ENCODE data around the gene DNAH7.
"Not testable (repeated sequence)": the region's sequence is repeated elsewhere in the genome, so short reads cannot be mapped to it uniquely, and the experiment has no call there.

The DNAH7 gene

DNA sequence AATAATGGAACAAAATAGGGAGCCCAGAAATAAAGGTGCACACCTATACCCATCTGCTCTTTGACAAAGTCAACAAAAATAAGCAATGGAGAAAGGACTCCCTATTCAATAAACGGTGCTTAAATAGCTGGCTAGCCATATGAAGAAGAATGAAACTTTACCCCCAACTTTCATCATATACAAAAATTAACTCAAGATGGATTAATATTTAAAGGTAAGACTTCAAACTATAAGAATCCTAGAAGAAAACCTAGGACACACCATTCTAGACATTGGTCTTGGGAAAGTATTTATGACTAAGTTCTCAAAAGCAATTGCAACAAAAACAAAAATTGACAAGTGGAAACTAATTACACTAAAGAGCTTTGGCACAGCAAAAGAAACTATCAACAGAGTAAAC is 139.1 kb downstream of the DNAH7 start:
- POLR2A ChIA-PET (ENCODE audit: low non-redundant PET), result no interaction called here
- no peak for DNase-seq (ENCODE audit: low spot score)
- H3K27ac ChIP-seq, result no peak overlapping the region
- CTCF ChIA-PET, result no interaction called here
- TF ChIP-seq, protein P1, sequence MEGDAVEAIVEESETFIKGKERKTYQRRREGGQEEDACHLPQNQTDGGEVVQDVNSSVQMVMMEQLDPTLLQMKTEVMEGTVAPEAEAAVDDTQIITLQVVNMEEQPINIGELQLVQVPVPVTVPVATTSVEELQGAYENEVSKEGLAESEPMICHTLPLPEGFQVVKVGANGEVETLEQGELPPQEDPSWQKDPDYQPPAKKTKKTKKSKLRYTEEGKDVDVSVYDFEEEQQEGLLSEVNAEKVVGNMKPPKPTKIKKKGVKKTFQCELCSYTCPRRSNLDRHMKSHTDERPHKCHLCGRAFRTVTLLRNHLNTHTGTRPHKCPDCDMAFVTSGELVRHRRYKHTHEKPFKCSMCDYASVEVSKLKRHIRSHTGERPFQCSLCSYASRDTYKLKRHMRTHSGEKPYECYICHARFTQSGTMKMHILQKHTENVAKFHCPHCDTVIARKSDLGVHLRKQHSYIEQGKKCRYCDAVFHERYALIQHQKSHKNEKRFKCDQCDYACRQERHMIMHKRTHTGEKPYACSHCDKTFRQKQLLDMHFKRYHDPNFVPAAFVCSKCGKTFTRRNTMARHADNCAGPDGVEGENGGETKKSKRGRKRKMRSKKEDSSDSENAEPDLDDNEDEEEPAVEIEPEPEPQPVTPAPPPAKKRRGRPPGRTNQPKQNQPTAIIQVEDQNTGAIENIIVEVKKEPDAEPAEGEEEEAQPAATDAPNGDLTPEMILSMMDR (conservative IDR thresholded peaks at IDR 0.05; ENCODE audit: low read depth), result no peak

DNA sequence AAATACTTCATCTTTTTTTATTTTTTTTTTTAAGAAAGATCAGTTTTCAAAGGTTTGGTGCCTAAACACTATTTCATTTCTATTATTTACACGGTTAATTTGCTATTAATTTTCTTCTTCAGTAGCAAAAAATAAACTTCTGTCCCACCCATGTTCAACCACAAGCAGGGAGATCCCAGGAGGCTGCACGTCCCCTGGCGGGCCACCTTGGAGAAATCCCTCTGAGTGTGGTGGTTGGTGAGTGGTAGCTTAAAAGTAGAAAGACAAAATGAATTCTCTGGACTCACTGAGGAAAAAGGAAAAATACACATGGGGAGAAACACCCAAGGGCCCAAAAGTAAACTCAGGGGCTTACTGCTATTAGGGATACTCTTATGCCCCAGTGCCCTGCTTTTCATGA is 143.5 kb downstream of the DNAH7 start:
- CTCF ChIA-PET, result interaction anchor here (0.6 kb wide), 1 partner anchor 992 kb away, joined by 3 read pairs; no protein-coding TSS in a partner anchor
- no peak for DNase-seq (ENCODE audit: low spot score)
- POLR2A ChIA-PET (ENCODE audit: low non-redundant PET), result no interaction called here
- TF ChIP-seq, protein P1 (conservative IDR thresholded peaks at IDR 0.05; ENCODE audit: low read depth), result no peak
- no peak overlapping the region for H3K27ac ChIP-seq

DNA sequence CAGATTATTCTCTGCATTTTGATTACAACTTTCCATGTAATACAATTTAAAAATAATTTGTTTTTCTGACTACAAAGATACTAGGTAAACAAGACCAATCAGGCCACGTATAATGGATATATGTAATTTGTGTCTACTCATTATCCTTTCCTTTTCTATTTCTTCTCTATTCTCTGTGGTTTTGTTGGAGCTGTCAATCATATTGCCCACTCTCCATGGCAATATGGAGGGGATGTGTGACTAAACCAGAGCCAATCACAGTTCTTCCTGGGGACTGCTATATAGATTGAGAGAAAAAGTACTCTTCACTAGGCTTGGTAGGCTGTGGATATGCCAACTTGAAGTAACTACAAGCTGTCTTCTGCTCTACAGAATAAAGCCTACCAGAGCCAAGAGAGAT is 144.7 kb downstream of the DNAH7 start:
- TF ChIP-seq, protein P1 (conservative IDR thresholded peaks at IDR 0.05; ENCODE audit: low read depth), result no peak
- ChIA-PET CTCF (no interaction called here), POLR2A (ENCODE audit: low non-redundant PET) (no interaction called here)
- DNase-seq (ENCODE audit: low spot score), result no peak
- no peak overlapping the region for H3K27ac ChIP-seq

DNA sequence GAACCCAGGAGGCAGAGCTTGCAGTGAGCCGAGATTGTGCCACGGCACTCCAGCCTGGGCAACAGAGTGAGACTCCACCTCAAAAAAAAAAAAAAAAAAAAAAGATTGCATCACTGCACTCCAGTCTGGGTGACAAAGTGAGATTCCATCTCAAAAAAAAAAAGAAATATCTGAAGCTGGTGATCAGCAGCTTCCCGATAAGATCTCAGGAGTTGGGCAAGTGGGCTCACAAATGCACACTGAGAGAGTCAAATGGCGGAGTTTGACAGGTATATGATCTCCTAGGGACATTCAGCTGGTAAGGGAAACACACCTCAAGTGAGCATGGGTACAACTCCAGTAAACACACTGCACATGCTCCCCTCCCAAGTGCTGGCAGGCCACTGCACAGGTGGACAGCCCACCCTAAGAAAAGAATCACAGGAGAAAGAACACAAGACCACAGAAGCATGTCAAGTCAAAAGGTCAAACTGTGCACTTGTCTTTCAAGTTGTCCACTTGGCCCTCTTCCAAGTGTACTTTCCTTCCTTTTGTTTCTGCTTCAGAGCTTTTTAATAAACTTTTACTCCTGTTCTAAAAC is 151.5 kb downstream of the DNAH7 start:
- DNase-seq (ENCODE audit: low spot score); CTCF ChIA-PET; POLR2A ChIA-PET (ENCODE audit: low non-redundant PET); H3K27ac ChIP-seq: not testable (repeated sequence)

DNA sequence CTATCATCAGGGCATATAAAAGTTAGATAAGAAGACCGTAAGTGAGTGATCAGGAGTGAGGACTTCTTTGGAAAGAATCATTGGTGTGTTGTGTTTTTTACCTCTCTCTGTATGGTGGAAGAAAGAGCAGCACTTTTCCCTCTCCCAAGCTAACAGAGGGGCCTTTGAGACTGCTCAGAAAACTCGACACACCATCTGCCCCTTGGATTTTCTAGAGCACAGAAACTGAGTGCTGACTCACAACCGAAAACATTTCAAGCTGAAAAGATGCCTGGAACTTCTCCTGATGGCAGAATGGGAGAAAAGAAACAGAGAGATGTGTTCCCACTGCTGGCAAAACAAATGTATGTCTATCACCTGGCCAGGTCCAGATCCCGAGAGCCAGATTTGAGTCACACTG is 156.6 kb downstream of the DNAH7 start:
- ChIA-PET POLR2A (ENCODE audit: low non-redundant PET) (no interaction called here), CTCF (no interaction called here)
- no peak overlapping the region for H3K27ac ChIP-seq
- DNase-seq (ENCODE audit: low spot score), result no peak
- TF ChIP-seq, protein P1 (conservative IDR thresholded peaks at IDR 0.05; ENCODE audit: low read depth), result no peak

DNA sequence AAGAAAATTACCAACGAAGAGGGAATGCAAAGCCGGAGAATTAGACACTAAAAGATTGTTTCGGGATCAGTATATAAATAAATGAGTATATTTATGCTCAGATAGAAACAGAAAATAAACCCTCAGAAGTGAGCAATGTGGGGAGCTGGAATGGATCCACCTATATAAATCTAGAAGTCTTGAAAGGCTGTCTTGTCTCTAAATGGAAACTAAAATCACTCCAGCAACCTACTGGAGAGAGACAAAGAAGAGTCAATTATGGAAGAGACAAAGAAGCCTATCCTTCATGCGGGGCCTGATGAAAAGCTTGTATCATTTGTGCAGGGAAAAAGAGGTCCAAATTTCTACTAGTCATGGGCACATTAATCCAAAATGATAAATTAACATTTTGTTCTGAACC is 158.1 kb downstream of the DNAH7 start:
- ChIA-PET POLR2A (ENCODE audit: low non-redundant PET) (no interaction called here), CTCF (no interaction called here)
- TF ChIP-seq, protein P1 (conservative IDR thresholded peaks at IDR 0.05; ENCODE audit: low read depth), result no peak
- DNase-seq (ENCODE audit: low spot score), result no peak
- H3K27ac ChIP-seq, result no peak overlapping the region

DNA sequence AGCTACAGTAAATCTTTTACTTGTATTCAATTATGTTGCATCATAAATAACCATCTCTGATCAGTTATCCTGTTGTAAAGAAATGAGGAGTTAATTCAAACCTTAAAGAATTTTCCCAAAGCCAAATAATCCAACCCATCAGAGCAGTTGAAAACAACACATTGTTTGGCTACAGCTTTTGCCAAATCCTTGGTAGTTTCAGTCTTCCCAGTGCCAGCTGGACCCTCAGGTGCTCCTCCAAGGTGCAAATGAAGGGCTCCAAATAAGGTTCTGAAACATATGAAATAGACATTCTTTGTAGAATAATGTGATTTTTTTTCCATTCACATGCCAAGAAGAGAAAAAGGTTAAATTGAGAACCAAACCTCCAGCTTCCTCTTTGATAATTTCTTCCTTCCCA is 158.7 kb downstream of the DNAH7 start:
- ChIA-PET CTCF (no interaction called here), POLR2A (ENCODE audit: low non-redundant PET) (no interaction called here)
- TF ChIP-seq, protein P1 (conservative IDR thresholded peaks at IDR 0.05; ENCODE audit: low read depth), result no peak
- no peak for DNase-seq (ENCODE audit: low spot score)
- no peak overlapping the region for H3K27ac ChIP-seq
